ENCODE measurements around the gene RNF31. TPM values are rescaled to one million over a fixed set of nuclear protein-coding genes. Genes with fewer than 3 reads are reported as not detected.

Gene RNF31
- total RNA-seq, 1 experiment from 2014 or later = 69.6 TPM

DNA sequence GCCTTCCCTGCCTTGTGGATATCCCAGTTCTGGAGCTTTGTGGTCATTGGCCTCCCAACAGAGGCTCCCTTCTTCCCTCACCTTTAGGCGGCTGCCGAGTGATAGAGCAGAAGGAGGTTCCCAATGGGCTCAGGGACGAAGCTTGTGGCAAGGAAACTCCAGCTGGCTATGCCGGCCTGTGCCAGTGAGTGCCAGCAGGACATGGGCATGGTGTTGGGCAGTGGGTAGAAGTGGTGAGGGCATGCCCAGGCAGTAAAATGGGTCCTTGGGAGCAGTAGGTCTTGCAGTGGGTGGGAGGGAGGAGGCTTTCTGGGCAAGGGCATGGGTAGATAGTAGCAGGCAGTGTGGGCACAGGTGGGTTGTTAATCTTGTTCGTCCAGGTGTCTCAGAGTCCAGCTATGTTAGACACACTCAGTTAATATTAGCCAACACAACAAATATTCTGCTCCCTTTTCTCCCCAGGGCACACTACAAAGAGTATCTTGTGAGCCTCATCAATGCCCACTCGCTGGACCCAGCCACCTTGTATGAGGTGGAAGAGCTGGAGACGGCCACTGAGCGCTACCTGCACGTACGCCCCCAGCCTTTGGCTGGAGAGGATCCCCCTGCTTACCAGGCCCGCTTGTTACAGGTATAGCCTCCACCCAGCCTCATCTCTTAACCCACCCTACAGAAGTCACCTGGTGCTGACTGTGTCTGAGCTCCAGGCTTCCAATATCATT lies 12.6 kb downstream of the RNF31 start:
- no peak overlapping the region for H2AFZ ChIP-seq (ENCODE audit: low read length)
- TF ChIP-seq, protein P1, sequence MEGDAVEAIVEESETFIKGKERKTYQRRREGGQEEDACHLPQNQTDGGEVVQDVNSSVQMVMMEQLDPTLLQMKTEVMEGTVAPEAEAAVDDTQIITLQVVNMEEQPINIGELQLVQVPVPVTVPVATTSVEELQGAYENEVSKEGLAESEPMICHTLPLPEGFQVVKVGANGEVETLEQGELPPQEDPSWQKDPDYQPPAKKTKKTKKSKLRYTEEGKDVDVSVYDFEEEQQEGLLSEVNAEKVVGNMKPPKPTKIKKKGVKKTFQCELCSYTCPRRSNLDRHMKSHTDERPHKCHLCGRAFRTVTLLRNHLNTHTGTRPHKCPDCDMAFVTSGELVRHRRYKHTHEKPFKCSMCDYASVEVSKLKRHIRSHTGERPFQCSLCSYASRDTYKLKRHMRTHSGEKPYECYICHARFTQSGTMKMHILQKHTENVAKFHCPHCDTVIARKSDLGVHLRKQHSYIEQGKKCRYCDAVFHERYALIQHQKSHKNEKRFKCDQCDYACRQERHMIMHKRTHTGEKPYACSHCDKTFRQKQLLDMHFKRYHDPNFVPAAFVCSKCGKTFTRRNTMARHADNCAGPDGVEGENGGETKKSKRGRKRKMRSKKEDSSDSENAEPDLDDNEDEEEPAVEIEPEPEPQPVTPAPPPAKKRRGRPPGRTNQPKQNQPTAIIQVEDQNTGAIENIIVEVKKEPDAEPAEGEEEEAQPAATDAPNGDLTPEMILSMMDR (conservative IDR thresholded peaks at IDR 0.05; ENCODE audit: low read depth, low read length) = no peak
- TF ChIP-seq EZH2 (IDR thresholded peaks at IDR 0.05; ENCODE audit: low read length, unreplicated experiment) = no peak
- TF ChIP-seq EZH2phosphoT487 (IDR thresholded peaks at IDR 0.05; ENCODE audit: borderline replicate concordance, low read length) = no peak
- BruUV-seq (replicated peaks) = no TSS peak
- H3K9me2 ChIP-seq (replicated peaks; ENCODE audit: low read length) = no peaks in the 10 kb centered on the region
- intact Hi-C loops (cut with micrococcal nuclease) = loop anchor here (2.0 kb wide), 1 partner anchor 101 kb away; no protein-coding TSS in a partner anchor
- peaks cover 4% of the 10 kb centered on the region for H3F3A ChIP-seq (ENCODE audit: low read length, unreplicated experiment)
- DNase-seq = no peak
- ChIA-PET POLR2A (ENCODE audit: unreplicated experiment) (interaction anchor here (0.5 kb wide), 1 partner anchor 54 kb away, joined by 3 read pairs; no protein-coding TSS in a partner anchor), CTCF (interaction anchor here (0.6 to 1.3 kb wide), 2 partner anchors 24 to 51 kb away, joined by 3 to 4 read pairs; partner anchors contain the start of gene PSME1)
- H4K20me1 ChIP-seq (ENCODE audit: low read length) = no peaks in the 10 kb centered on the region
- peaks cover 13% of the 10 kb centered on the region for H3K4me1 ChIP-seq (ENCODE audit: insufficient read depth, low read length)
- ATAC-seq = no peak
- H3K9me3 ChIP-seq (ENCODE audit: low read length) = no peaks in the 10 kb centered on the region
- H3K9ac ChIP-seq (ENCODE audit: low read length) = no peak overlapping the region
- no peaks in the 10 kb centered on the region for H3K27me3 ChIP-seq (ENCODE audit: low read length)
- H3K4me3 ChIP-seq (ENCODE audit: low read length) = no peak overlapping the region
- no peaks in the 10 kb centered on the region for H3K79me2 ChIP-seq (ENCODE audit: low read length)
- no peak overlapping the region for H3K27ac ChIP-seq (ENCODE audit: low read length)
- no peak overlapping the region for H3K4me2 ChIP-seq (ENCODE audit: low read length)
- H3K36me3 ChIP-seq (ENCODE audit: low read depth, low read length) = peaks cover 35% of the 10 kb centered on the region

DNA sequence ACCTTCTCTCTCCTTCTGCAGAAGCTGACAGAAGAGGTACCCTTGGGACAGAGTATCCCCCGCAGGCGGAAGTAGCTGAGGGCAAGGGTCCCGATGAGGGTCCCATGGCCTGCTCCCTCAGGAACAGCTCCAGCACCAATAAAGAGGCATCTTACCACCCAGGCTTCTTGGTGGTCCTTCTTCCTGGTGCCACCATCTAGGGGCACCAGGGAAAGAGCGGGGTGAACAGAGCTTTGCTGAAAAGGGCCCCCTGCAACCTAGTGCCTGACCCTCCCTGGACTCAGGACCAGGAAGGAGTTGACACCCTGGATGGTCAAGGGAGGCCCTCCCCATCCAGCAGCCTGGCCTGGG lies 13.2 kb downstream of the RNF31 start:
- no peak overlapping the region for H3K27ac ChIP-seq (ENCODE audit: low read length)
- no peak overlapping the region for H3K4me2 ChIP-seq (ENCODE audit: low read length)
- H3F3A ChIP-seq (ENCODE audit: low read length, unreplicated experiment) = peaks cover 2% of the 10 kb centered on the region
- BruUV-seq (replicated peaks) = no TSS peak
- intact Hi-C loops (cut with micrococcal nuclease) = loop anchor here (2.0 kb wide), 1 partner anchor 102 kb away; no protein-coding TSS in a partner anchor
- H3K36me3 ChIP-seq (ENCODE audit: low read depth, low read length) = peaks cover 30% of the 10 kb centered on the region
- no peaks in the 10 kb centered on the region for H3K27me3 ChIP-seq (ENCODE audit: low read length)
- H3K9ac ChIP-seq (ENCODE audit: low read length) = no peak overlapping the region
- TF ChIP-seq EZH2 (IDR thresholded peaks at IDR 0.05; ENCODE audit: low read length, unreplicated experiment) (no peak), EZH2phosphoT487 (IDR thresholded peaks at IDR 0.05; ENCODE audit: borderline replicate concordance, low read length) (no peak)
- TF ChIP-seq, protein P1 (conservative IDR thresholded peaks at IDR 0.05; ENCODE audit: low read depth, low read length) = no peak
- H3K4me3 ChIP-seq (ENCODE audit: low read length) = no peak overlapping the region
- no peaks in the 10 kb centered on the region for H3K9me2 ChIP-seq (replicated peaks; ENCODE audit: low read length)
- no peak for DNase-seq
- no peak for ATAC-seq
- H3K4me1 ChIP-seq (ENCODE audit: insufficient read depth, low read length) = peaks cover 13% of the 10 kb centered on the region
- no peaks in the 10 kb centered on the region for H3K79me2 ChIP-seq (ENCODE audit: low read length)
- ChIA-PET CTCF (interaction anchor here (1.2 to 1.3 kb wide), 3 partner anchors 24 to 102 kb away, joined by 4 to 7 read pairs (median 7); partner anchors contain the start of genes DCAF11, NRL and PSME1), POLR2A (ENCODE audit: unreplicated experiment) (interaction anchor here (0.5 to 0.9 kb wide), 2 partner anchors 55 to 67 kb away, joined by 3 to 4 read pairs; no protein-coding TSS in a partner anchor)
- no peaks in the 10 kb centered on the region for H4K20me1 ChIP-seq (ENCODE audit: low read length)
- no peaks in the 10 kb centered on the region for H3K9me3 ChIP-seq (ENCODE audit: low read length)
- H2AFZ ChIP-seq (ENCODE audit: low read length) = no peak overlapping the region
